ENCODE data around the gene UBE2H. TPM values are rescaled to one million over a fixed set of nuclear protein-coding genes. Genes with fewer than 3 reads are reported as not detected.

UBE2H gene
- total RNA-seq, 6 donors from 2014 or later, result 60.5 to 138 (median 65.4) TPM

GRCh38 chr7:129884495-129884894, 68.3 kb downstream of the UBE2H start:
- Histone ChIP-seq H3K4me1 (peaks cover 0 to 9% (median 4%) of the 10 kb centered on the region in 4 donors), H3K9me3 (no peaks in the 10 kb centered on the region), H3K27ac (no peak overlapping the region), H3K4me3 (no peak overlapping the region), H3K36me3 (peaks cover 0 to 15% (median 2%) of the 10 kb centered on the region in 4 donors), H3K27me3 (no peaks in the 10 kb centered on the region)
- DNase-seq (no peak), ATAC-seq (ENCODE audit: low FRiP score in 2 of 2) (no peak)
- WGBS, 2 donors, result 94 to 97% methylated on average over 4 to 5 of the region's 5 CpGs
- TF ChIP-seq EP300 (IDR thresholded peaks at IDR 0.05), result no peak
- no peak for TF ChIP-seq POLR2AphosphoS5 (IDR thresholded peaks at IDR 0.05)
- TF ChIP-seq POLR2A (IDR thresholded peaks at IDR 0.05), result no peak
- TF ChIP-seq, protein P1, sequence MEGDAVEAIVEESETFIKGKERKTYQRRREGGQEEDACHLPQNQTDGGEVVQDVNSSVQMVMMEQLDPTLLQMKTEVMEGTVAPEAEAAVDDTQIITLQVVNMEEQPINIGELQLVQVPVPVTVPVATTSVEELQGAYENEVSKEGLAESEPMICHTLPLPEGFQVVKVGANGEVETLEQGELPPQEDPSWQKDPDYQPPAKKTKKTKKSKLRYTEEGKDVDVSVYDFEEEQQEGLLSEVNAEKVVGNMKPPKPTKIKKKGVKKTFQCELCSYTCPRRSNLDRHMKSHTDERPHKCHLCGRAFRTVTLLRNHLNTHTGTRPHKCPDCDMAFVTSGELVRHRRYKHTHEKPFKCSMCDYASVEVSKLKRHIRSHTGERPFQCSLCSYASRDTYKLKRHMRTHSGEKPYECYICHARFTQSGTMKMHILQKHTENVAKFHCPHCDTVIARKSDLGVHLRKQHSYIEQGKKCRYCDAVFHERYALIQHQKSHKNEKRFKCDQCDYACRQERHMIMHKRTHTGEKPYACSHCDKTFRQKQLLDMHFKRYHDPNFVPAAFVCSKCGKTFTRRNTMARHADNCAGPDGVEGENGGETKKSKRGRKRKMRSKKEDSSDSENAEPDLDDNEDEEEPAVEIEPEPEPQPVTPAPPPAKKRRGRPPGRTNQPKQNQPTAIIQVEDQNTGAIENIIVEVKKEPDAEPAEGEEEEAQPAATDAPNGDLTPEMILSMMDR (IDR thresholded peaks at IDR 0.05), result no peak

DNA sequence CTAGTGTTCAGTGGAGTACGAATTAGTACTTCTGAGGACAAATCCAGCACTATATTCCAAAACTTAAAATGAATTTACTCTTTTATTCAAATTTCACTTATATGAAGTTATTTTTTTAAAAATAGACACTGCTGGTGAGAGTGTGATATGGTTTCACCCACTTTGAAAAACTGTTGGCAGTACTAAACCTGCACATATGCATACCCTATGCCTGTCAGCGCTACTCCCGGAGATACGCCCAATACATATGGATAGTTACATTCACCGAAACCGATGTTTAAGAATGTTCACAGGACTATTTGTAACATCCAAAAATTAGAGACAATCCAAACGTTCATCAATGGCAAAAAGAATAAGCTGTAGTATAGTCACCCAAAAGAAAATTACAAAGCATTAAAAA, 69.6 kb downstream of the UBE2H start:
- 95 to 97% methylated on average over 7 of the region's 7 CpGs for WGBS, 2 donors
- Histone ChIP-seq H3K36me3 (peaks cover 0 to 26% (median 3%) of the 10 kb centered on the region in 4 donors), H3K27ac (no peak overlapping the region), H3K27me3 (no peaks in the 10 kb centered on the region), H3K4me3 (no peak overlapping the region), H3K9me3 (no peaks in the 10 kb centered on the region), H3K4me1 (peaks cover under 1 to 10% (median 5%) of the 10 kb centered on the region in 4 donors)
- no peak for ATAC-seq (ENCODE audit: low FRiP score in 2 of 2)
- TF ChIP-seq, protein P1 (IDR thresholded peaks at IDR 0.05), result no peak
- TF ChIP-seq EP300 (IDR thresholded peaks at IDR 0.05) (no peak), POLR2A (IDR thresholded peaks at IDR 0.05) (no peak), POLR2AphosphoS5 (IDR thresholded peaks at IDR 0.05) (no peak)
- DNase-seq, result no peak

DNA sequence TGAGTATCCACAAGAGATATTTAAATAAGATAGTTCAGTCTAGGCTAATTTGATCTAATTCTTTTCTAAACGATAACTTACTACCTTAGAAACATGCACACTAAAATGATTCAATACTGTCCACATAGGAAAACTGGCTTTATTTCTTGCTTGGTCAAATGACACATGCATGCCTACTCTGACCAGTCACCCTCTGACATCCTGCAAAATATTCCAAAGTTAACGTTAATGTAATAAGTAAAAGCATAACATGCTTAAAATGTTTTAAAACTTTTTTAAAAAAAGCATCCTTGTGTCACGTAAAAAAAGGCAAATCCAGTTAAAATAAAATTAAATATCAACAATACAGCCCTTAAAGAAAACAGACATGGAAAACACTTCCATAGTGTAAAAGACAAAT, 70.2 kb downstream of the UBE2H start:
- Histone ChIP-seq H3K4me1 (peaks cover 7 to 17% (median 11%) of the 10 kb centered on the region in 4 donors), H3K27ac (no peak overlapping the region), H3K9me3 (no peaks in the 10 kb centered on the region), H3K4me3 (no peak overlapping the region), H3K36me3 (peaks cover 0 to 29% (median 4%) of the 10 kb centered on the region in 4 donors), H3K27me3 (no peaks in the 10 kb centered on the region)
- no peak for TF ChIP-seq EP300 (IDR thresholded peaks at IDR 0.05)
- TF ChIP-seq POLR2A (IDR thresholded peaks at IDR 0.05), result no peak
- no peak for TF ChIP-seq POLR2AphosphoS5 (IDR thresholded peaks at IDR 0.05)
- TF ChIP-seq, protein P1 (IDR thresholded peaks at IDR 0.05), result no peak
- WGBS, 2 donors, result 78 to 84% methylated on average over 3 of the region's 3 CpGs
- no peak for DNase-seq
- no peak for ATAC-seq (ENCODE audit: low FRiP score in 2 of 2)

- Histone ChIP-seq H3K9me3 (no peaks in the 10 kb centered on the region), H3K4me1 (peaks cover 7 to 34% (median 27%) of the 10 kb centered on the region in 4 donors), H3K27ac (peak overlapping the region in 3 of 4 donors; percentile 7 to 71 (median 68)), H3K27me3 (no peaks in the 10 kb centered on the region), H3K36me3 (peaks cover 0 to 28% (median 5%) of the 10 kb centered on the region in 4 donors), H3K4me3 (no peak overlapping the region)
- ATAC-seq (ENCODE audit: low FRiP score in 2 of 2), result peak in 1 of 2 donors; percentile 49
- WGBS, 2 donors, result 60 to 61% methylated on average over 3 of the region's 3 CpGs
- no peak for DNase-seq
- no peak for TF ChIP-seq POLR2A (IDR thresholded peaks at IDR 0.05)
- peak in 1 of 2 donors; percentile 20 for TF ChIP-seq POLR2AphosphoS5 (IDR thresholded peaks at IDR 0.05)
- TF ChIP-seq, protein P1 (IDR thresholded peaks at IDR 0.05), result no peak
Measured at GRCh38 chr7:129877146-129877792, 75.5 kb downstream of the UBE2H start.

All from upper lobe of left lung (tissue), 6 donors.